IPS-15b (cell line): ENCODE results near the gene PEAK1.

Experiments
- H3K27me3 ChIP-seq: one replicate; pipeline ENCODE4 v1.6.1; 2013; ENCODE audit warnings: low read length; ENCODE audit not compliant: control insufficient read depth, insufficient read depth
- H3K36me3 ChIP-seq: one replicate; pipeline ENCODE4 v1.6.1; 2013; ENCODE audit warnings: low read length; ENCODE audit not compliant: control insufficient read depth, insufficient read depth
- H3K4me1 ChIP-seq: one replicate; pipeline ENCODE4 v1.6.1; 2013; ENCODE audit warnings: mild to moderate bottlenecking, low read length; ENCODE audit not compliant: control insufficient read depth, insufficient read depth
- H3K4me3 ChIP-seq: one replicate; pipeline ENCODE4 v1.5.1; 2013; ENCODE audit warnings: low read depth, low read length
- H3K9ac ChIP-seq: one replicate; pipeline ENCODE4 v1.6.1; 2013; ENCODE audit warnings: low read depth, mild to moderate bottlenecking, low read length
- H3K9me3 ChIP-seq: one replicate; pipeline ENCODE4 v1.6.1; 2013; ENCODE audit warnings: mild to moderate bottlenecking, low read length; ENCODE audit not compliant: control insufficient read depth, insufficient read depth

PEAK1 gene

GRCh38 chr15:77420610-77421369 lies 886 bp upstream of the PEAK1 start, which contains the start of gene HMG20A:
Gene HMG20A (plus strand): TSS chr15:77420888. CDS start chr15:77458408, 37,520 bp downstream.
- H3K4me1 ChIP-seq = peaks cover 27% of the 10 kb centered on the region
- H3K36me3 ChIP-seq = no peaks in the 10 kb centered on the region
- H3K27me3 ChIP-seq = peaks cover 5% of the 10 kb centered on the region
- H3K9me3 ChIP-seq = no peaks in the 10 kb centered on the region
- H3K9ac ChIP-seq = peak within 1 kb of the TSS; percentile 93
- H3K4me3 ChIP-seq = peak within 1 kb of the TSS; percentile 95

- H3K9me3 ChIP-seq = no peaks in the 10 kb centered on the region
- peaks cover 9% of the 10 kb centered on the region for H3K27me3 ChIP-seq
- no peaks in the 10 kb centered on the region for H3K36me3 ChIP-seq
- peak overlapping the region; percentile 68 for H3K4me3 ChIP-seq
- H3K4me1 ChIP-seq = peaks cover 33% of the 10 kb centered on the region
- H3K9ac ChIP-seq = peak overlapping the region; percentile 56
These were observed 703 bp downstream of the PEAK1 start for GRCh38 chr15:77418966-77419835.

- peak overlapping the region; percentile 68 for H3K4me3 ChIP-seq
These were observed 1.4 kb downstream of the PEAK1 start for GRCh38 chr15:77418391-77418965.

GRCh38 chr15:77417602-77418001 lies 2.3 kb downstream of the PEAK1 start:
- H3K4me3 ChIP-seq = no peak overlapping the region

More at GRCh38 chr15:77418391-77418965, 1.4 kb downstream of the PEAK1 start:
- no peak overlapping the region for H3K9ac ChIP-seq
- peaks cover 9% of the 10 kb centered on the region for H3K27me3 ChIP-seq
- no peaks in the 10 kb centered on the region for H3K36me3 ChIP-seq
- no peaks in the 10 kb centered on the region for H3K9me3 ChIP-seq
- peaks cover 25% of the 10 kb centered on the region for H3K4me1 ChIP-seq

GRCh38 chr15:77416954-77417353 lies 3.0 kb downstream of the PEAK1 start:
- Histone ChIP-seq H3K9me3 (no peaks in the 10 kb centered on the region), H3K4me1 (peaks cover 23% of the 10 kb centered on the region), H3K9ac (no peak overlapping the region), H3K36me3 (no peaks in the 10 kb centered on the region), H3K27me3 (peaks cover 9% of the 10 kb centered on the region), H3K4me3 (no peak overlapping the region)

More at GRCh38 chr15:77417602-77418001, 2.3 kb downstream of the PEAK1 start:
- H3K9me3 ChIP-seq = no peaks in the 10 kb centered on the region
- peaks cover 9% of the 10 kb centered on the region for H3K27me3 ChIP-seq
- peaks cover 23% of the 10 kb centered on the region for H3K4me1 ChIP-seq
- H3K9ac ChIP-seq = no peak overlapping the region
- no peaks in the 10 kb centered on the region for H3K36me3 ChIP-seq

GRCh38 chr15:77416148-77416455 lies 3.8 kb downstream of the PEAK1 start:
- no peaks in the 10 kb centered on the region for H3K36me3 ChIP-seq
- no peaks in the 10 kb centered on the region for H3K9me3 ChIP-seq
- peaks cover 27% of the 10 kb centered on the region for H3K4me1 ChIP-seq
- H3K4me3 ChIP-seq = no peak overlapping the region
- no peak overlapping the region for H3K9ac ChIP-seq
- H3K27me3 ChIP-seq = peaks cover 9% of the 10 kb centered on the region

- Histone ChIP-seq H3K9ac (no peak overlapping the region), H3K9me3 (no peaks in the 10 kb centered on the region), H3K4me1 (peaks cover 27% of the 10 kb centered on the region), H3K4me3 (no peak overlapping the region), H3K36me3 (no peaks in the 10 kb centered on the region), H3K27me3 (peaks cover 9% of the 10 kb centered on the region)
These were observed 4.3 kb downstream of the PEAK1 start for GRCh38 chr15:77415450-77416147.

- H3K4me3 ChIP-seq = no peak overlapping the region
- H3K4me1 ChIP-seq = peaks cover 27% of the 10 kb centered on the region
- H3K36me3 ChIP-seq = no peaks in the 10 kb centered on the region
These were observed 5.0 kb downstream of the PEAK1 start for GRCh38 chr15:77414789-77415442.

GRCh38 chr15:77413699-77414349 lies 6.1 kb downstream of the PEAK1 start:
- Histone ChIP-seq H3K9ac (no peak overlapping the region), H3K36me3 (no peaks in the 10 kb centered on the region), H3K4me3 (no peak overlapping the region), H3K4me1 (peaks cover 27% of the 10 kb centered on the region), H3K27me3 (peaks cover 9% of the 10 kb centered on the region), H3K9me3 (no peaks in the 10 kb centered on the region)

More at GRCh38 chr15:77414789-77415442, 5.0 kb downstream of the PEAK1 start:
- Histone ChIP-seq H3K9me3 (no peaks in the 10 kb centered on the region), H3K27me3 (peaks cover 9% of the 10 kb centered on the region), H3K9ac (no peak overlapping the region)

- H3K4me1 ChIP-seq = peaks cover 25% of the 10 kb centered on the region
- H3K9me3 ChIP-seq = no peaks in the 10 kb centered on the region
- H3K36me3 ChIP-seq = no peaks in the 10 kb centered on the region
- no peak overlapping the region for H3K4me3 ChIP-seq
- peaks cover 4% of the 10 kb centered on the region for H3K27me3 ChIP-seq
- no peak overlapping the region for H3K9ac ChIP-seq
These were observed 6.8 kb downstream of the PEAK1 start for GRCh38 chr15:77412972-77413698.
